ENCODE measurements around the gene SEMA3G.

The SEMA3G gene

GRCh38 chr3:52444860-52445793 is at the start of gene SEMA3G:
Gene SEMA3G, minus strand, starts transcription at chr3:52445103. Its CDS starts 76 bp downstream, at chr3:52445027.
- Histone ChIP-seq H3K9me3 (ENCODE audit: control insufficient read depth, insufficient read depth, low read length) (no peaks in the 10 kb centered on the region), H3K9ac (ENCODE audit: low read depth, low read length) (no peak within 1 kb of the TSS), H3K36me3 (ENCODE audit: control insufficient read depth, insufficient read depth, low read length) (no peaks in the 10 kb centered on the region), H3K4me1 (ENCODE audit: control insufficient read depth, insufficient read depth, low read length) (no peaks in the 10 kb centered on the region), H3K4me3 (ENCODE audit: low read depth, low read length) (no peak within 1 kb of the TSS), H3K27me3 (ENCODE audit: control insufficient read depth, insufficient read depth, low read length) (no peaks in the 10 kb centered on the region)

GRCh38 chr3:52494445-52494844 is 49.5 kb upstream of the SEMA3G start:
- Histone ChIP-seq H3K27me3 (ENCODE audit: control insufficient read depth, insufficient read depth, low read length) (no peaks in the 10 kb centered on the region), H3K4me1 (ENCODE audit: control insufficient read depth, insufficient read depth, low read length) (no peaks in the 10 kb centered on the region), H3K9me3 (ENCODE audit: control insufficient read depth, insufficient read depth, low read length) (no peaks in the 10 kb centered on the region), H3K4me3 (ENCODE audit: low read depth, low read length) (no peak overlapping the region), H3K9ac (ENCODE audit: low read depth, low read length) (no peak overlapping the region), H3K36me3 (ENCODE audit: control insufficient read depth, insufficient read depth, low read length) (peaks cover 37% of the 10 kb centered on the region)

- H3K36me3 ChIP-seq (ENCODE audit: control insufficient read depth, insufficient read depth, low read length), result peaks cover 46% of the 10 kb centered on the region
Measured at GRCh38 chr3:52493232-52494017, 48.5 kb upstream of the SEMA3G start.

GRCh38 chr3:52492059-52492458 is 47.2 kb upstream of the SEMA3G start:
- Histone ChIP-seq H3K4me1 (ENCODE audit: control insufficient read depth, insufficient read depth, low read length) (no peaks in the 10 kb centered on the region), H3K9ac (ENCODE audit: low read depth, low read length) (no peak overlapping the region), H3K27me3 (ENCODE audit: control insufficient read depth, insufficient read depth, low read length) (no peaks in the 10 kb centered on the region), H3K36me3 (ENCODE audit: control insufficient read depth, insufficient read depth, low read length) (peaks cover 60% of the 10 kb centered on the region), H3K4me3 (ENCODE audit: low read depth, low read length) (no peak overlapping the region), H3K9me3 (ENCODE audit: control insufficient read depth, insufficient read depth, low read length) (no peaks in the 10 kb centered on the region)

More at GRCh38 chr3:52493232-52494017, 48.5 kb upstream of the SEMA3G start:
- no peak overlapping the region for H3K4me3 ChIP-seq (ENCODE audit: low read depth, low read length)
- no peaks in the 10 kb centered on the region for H3K27me3 ChIP-seq (ENCODE audit: control insufficient read depth, insufficient read depth, low read length)
- no peak overlapping the region for H3K9ac ChIP-seq (ENCODE audit: low read depth, low read length)
- no peaks in the 10 kb centered on the region for H3K9me3 ChIP-seq (ENCODE audit: control insufficient read depth, insufficient read depth, low read length)
- H3K4me1 ChIP-seq (ENCODE audit: control insufficient read depth, insufficient read depth, low read length), result no peaks in the 10 kb centered on the region

GRCh38 chr3:52490939-52491526 is 46.1 kb upstream of the SEMA3G start:
- Histone ChIP-seq H3K27me3 (ENCODE audit: control insufficient read depth, insufficient read depth, low read length) (no peaks in the 10 kb centered on the region), H3K4me3 (ENCODE audit: low read depth, low read length) (no peak overlapping the region), H3K9ac (ENCODE audit: low read depth, low read length) (no peak overlapping the region), H3K36me3 (ENCODE audit: control insufficient read depth, insufficient read depth, low read length) (peaks cover 68% of the 10 kb centered on the region), H3K4me1 (ENCODE audit: control insufficient read depth, insufficient read depth, low read length) (no peaks in the 10 kb centered on the region), H3K9me3 (ENCODE audit: control insufficient read depth, insufficient read depth, low read length) (no peaks in the 10 kb centered on the region)

GRCh38 chr3:52490035-52490938 is 45.4 kb upstream of the SEMA3G start:
- H3K4me3 ChIP-seq (ENCODE audit: low read depth, low read length), result no peak overlapping the region
- peaks cover 72% of the 10 kb centered on the region for H3K36me3 ChIP-seq (ENCODE audit: control insufficient read depth, insufficient read depth, low read length)
- no peak overlapping the region for H3K9ac ChIP-seq (ENCODE audit: low read depth, low read length)
- no peaks in the 10 kb centered on the region for H3K9me3 ChIP-seq (ENCODE audit: control insufficient read depth, insufficient read depth, low read length)
- H3K4me1 ChIP-seq (ENCODE audit: control insufficient read depth, insufficient read depth, low read length), result no peaks in the 10 kb centered on the region
- no peaks in the 10 kb centered on the region for H3K27me3 ChIP-seq (ENCODE audit: control insufficient read depth, insufficient read depth, low read length)

GRCh38 chr3:52489453-52489852 is 44.5 kb upstream of the SEMA3G start:
- peaks cover 74% of the 10 kb centered on the region for H3K36me3 ChIP-seq (ENCODE audit: control insufficient read depth, insufficient read depth, low read length)

GRCh38 chr3:52488746-52489145 is 43.8 kb upstream of the SEMA3G start:
- Histone ChIP-seq H3K27me3 (ENCODE audit: control insufficient read depth, insufficient read depth, low read length) (no peaks in the 10 kb centered on the region), H3K36me3 (ENCODE audit: control insufficient read depth, insufficient read depth, low read length) (peaks cover 74% of the 10 kb centered on the region), H3K4me3 (ENCODE audit: low read depth, low read length) (no peak overlapping the region), H3K9me3 (ENCODE audit: control insufficient read depth, insufficient read depth, low read length) (no peaks in the 10 kb centered on the region), H3K9ac (ENCODE audit: low read depth, low read length) (no peak overlapping the region), H3K4me1 (ENCODE audit: control insufficient read depth, insufficient read depth, low read length) (no peaks in the 10 kb centered on the region)

More at GRCh38 chr3:52489453-52489852, 44.5 kb upstream of the SEMA3G start:
- Histone ChIP-seq H3K9ac (ENCODE audit: low read depth, low read length) (no peak overlapping the region), H3K9me3 (ENCODE audit: control insufficient read depth, insufficient read depth, low read length) (no peaks in the 10 kb centered on the region), H3K4me1 (ENCODE audit: control insufficient read depth, insufficient read depth, low read length) (no peaks in the 10 kb centered on the region), H3K27me3 (ENCODE audit: control insufficient read depth, insufficient read depth, low read length) (no peaks in the 10 kb centered on the region), H3K4me3 (ENCODE audit: low read depth, low read length) (no peak overlapping the region)

- Histone ChIP-seq H3K9me3 (ENCODE audit: control insufficient read depth, insufficient read depth, low read length) (no peaks in the 10 kb centered on the region), H3K36me3 (ENCODE audit: control insufficient read depth, insufficient read depth, low read length) (peaks cover 73% of the 10 kb centered on the region), H3K27me3 (ENCODE audit: control insufficient read depth, insufficient read depth, low read length) (no peaks in the 10 kb centered on the region), H3K9ac (ENCODE audit: low read depth, low read length) (no peak overlapping the region), H3K4me3 (ENCODE audit: low read depth, low read length) (no peak overlapping the region), H3K4me1 (ENCODE audit: control insufficient read depth, insufficient read depth, low read length) (no peaks in the 10 kb centered on the region)
Measured at GRCh38 chr3:52487788-52488691, 43.1 kb upstream of the SEMA3G start.

GRCh38 chr3:52487050-52487787 is 42.3 kb upstream of the SEMA3G start:
- Histone ChIP-seq H3K27me3 (ENCODE audit: control insufficient read depth, insufficient read depth, low read length) (no peaks in the 10 kb centered on the region), H3K4me1 (ENCODE audit: control insufficient read depth, insufficient read depth, low read length) (no peaks in the 10 kb centered on the region), H3K36me3 (ENCODE audit: control insufficient read depth, insufficient read depth, low read length) (peaks cover 69% of the 10 kb centered on the region), H3K9ac (ENCODE audit: low read depth, low read length) (no peak overlapping the region), H3K9me3 (ENCODE audit: control insufficient read depth, insufficient read depth, low read length) (no peaks in the 10 kb centered on the region), H3K4me3 (ENCODE audit: low read depth, low read length) (no peak overlapping the region)

Measured in iPS-15b (cell line).